Measurements from ENCODE around the gene FBXO10.

DNA sequence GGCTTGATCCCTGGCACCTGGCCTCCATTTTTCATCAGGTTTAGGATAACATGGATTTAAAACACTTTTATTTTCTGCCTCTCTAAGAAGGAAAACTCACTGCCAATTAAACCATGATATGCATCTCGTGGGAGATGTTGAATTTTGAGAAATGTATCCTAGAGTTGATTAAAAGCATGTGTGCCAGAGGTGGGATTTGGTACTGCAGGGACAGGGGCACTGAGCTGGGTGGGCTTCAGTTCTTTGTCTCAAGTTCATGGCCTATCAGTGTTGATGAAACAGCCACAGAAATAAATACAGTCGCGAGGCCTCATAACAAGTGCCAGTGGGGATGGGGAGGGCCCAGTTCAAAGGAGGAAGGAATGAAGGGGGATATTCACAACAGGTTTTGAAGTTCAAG is 55.5 kb downstream of the FBXO10 start:
- TF ChIP-seq POLR2A (IDR thresholded peaks at IDR 0.05; ENCODE audit: extremely low read depth, insufficient read length) = no peak
- TF ChIP-seq, protein P1, sequence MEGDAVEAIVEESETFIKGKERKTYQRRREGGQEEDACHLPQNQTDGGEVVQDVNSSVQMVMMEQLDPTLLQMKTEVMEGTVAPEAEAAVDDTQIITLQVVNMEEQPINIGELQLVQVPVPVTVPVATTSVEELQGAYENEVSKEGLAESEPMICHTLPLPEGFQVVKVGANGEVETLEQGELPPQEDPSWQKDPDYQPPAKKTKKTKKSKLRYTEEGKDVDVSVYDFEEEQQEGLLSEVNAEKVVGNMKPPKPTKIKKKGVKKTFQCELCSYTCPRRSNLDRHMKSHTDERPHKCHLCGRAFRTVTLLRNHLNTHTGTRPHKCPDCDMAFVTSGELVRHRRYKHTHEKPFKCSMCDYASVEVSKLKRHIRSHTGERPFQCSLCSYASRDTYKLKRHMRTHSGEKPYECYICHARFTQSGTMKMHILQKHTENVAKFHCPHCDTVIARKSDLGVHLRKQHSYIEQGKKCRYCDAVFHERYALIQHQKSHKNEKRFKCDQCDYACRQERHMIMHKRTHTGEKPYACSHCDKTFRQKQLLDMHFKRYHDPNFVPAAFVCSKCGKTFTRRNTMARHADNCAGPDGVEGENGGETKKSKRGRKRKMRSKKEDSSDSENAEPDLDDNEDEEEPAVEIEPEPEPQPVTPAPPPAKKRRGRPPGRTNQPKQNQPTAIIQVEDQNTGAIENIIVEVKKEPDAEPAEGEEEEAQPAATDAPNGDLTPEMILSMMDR (IDR thresholded peaks at IDR 0.05; ENCODE audit: low read depth, low read length) = no peak

Measured in NB4 (cell line).